Kidney tubule cell (primary cell): ENCODE results near the gene UGT1A10.

Experiments used
- DNase-seq: peaks from one replicate; pipeline ENCODE4 v3.0.0-alpha.2; 2018; ENCODE audit warnings: low spot score

UGT1A10 gene

DNA sequence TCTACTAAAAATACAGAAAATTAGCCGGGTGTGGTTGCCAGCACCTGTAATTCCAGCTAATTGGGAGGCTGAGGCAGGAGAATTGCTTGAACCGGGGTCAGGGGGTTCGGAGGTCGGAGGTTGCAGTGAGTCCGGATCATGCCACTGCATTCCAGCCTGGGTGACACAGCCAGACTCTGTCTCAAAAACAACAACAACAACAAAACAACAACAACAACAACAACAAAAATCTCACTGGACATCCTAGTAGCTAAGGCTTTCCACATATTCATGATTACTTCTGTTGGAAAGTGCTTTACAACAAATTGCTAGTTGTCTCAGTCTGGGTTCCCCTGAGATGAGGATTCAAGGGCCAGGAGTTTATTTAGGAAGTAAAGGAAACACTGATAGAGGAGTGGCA lies 137.6 kb downstream of the UGT1A10 start:
- DNase-seq: no peak

DNA sequence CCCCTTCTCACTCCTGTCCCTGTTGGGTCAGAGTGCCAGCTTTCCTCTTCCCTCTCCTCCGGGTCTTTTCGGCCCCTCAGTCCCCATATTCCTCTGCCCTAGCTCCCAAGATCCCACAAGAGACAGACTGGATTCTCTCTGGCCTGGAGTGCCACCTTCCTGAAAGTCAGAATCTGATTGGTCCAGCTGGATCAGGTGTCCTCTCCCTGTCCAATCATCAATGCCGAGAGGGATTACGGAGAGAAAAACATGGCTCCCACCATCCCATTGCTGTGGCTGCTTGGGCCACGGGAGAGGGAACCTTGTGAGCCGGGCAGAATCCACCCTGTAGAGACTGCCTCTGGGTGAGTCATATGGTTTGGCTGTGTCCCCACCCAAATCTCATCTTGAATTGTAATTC lies 139.2 kb downstream of the UGT1A10 start:
- no peak for DNase-seq

DNA sequence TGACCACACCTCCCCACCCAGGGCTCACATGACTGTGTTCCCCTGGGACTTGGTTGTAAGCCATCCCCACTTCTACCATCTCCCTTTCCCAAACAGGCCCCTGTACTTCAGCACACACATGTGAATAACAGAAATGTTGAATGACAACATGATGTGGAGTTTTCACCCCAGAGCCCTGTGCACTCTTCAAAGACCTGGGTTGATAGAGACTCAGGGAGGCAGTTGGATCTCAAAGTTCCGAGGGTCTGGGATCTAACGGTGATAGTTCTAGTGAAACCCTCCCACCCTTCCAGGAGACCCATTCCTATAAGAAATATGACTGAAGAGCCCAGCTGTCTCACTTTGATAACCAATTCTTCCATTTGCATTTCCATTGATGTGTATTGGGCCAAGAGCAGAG lies 141.8 kb downstream of the UGT1A10 start, which contains the start of gene MROH2A:
Gene MROH2A (plus strand): TSS at position 301 of the 400 bp plus-strand sequence. CDS start 1,029 bp downstream, outside the sequence.
- no peak for DNase-seq

DNA sequence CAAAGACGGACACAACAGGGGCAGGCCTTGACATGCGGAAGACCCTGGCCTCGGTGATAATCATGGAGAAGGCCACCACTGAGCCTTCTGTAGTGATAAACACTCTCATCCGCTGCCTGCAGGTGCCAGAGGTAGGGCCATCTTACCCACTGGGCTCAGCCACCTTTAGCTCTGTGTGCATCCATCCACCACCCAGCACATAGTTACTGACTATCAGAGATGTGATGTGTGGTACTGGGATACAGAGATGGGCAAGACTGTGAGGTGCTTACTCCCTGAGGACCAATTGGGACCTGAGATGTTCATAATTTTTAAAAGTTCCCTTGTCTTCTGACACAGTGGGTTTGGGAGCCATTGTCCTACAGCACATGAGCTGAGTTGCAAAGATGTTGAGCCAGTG lies 143.5 kb downstream of the UGT1A10 start:
- DNase-seq: no peak

DNA sequence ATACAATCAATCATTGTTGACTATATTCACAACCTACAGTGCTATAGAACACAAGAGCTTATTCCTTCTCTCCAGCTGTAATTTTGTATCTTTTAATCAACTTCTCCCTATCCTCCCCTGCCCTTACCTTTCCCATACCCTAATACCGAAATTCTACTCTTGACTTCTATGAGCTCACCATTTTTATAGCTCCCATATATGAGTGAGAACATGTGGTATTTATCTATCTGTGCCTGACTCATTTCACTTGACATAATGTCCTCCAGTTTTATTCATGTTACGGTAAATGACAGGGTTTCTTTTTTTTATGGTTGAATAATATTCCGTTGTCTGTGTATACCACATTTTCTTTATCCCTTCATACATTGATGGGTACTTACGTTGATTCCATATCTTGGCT lies 144.5 kb downstream of the UGT1A10 start:
- no peak for DNase-seq

DNA sequence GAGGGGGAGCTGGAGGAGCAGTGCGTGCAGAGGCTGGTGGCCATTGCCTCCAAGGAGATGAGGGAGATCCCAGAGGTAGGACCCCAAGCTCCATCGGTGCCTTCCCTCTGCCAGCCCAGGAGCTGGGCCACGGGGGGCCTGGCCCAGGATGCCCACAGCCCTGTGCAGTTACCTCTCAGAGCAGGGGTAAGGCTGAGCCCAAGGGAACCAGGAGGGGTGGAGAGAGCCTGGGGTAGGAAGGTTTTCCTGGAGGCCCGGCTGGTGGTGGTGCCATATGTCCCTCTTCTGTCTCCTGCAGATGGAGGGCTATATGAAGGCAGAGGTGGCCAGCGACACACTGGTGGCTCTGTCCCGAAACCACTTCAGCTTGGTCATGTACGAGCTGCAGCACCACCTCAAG lies 153.3 kb downstream of the UGT1A10 start:
- DNase-seq: no peak

DNA sequence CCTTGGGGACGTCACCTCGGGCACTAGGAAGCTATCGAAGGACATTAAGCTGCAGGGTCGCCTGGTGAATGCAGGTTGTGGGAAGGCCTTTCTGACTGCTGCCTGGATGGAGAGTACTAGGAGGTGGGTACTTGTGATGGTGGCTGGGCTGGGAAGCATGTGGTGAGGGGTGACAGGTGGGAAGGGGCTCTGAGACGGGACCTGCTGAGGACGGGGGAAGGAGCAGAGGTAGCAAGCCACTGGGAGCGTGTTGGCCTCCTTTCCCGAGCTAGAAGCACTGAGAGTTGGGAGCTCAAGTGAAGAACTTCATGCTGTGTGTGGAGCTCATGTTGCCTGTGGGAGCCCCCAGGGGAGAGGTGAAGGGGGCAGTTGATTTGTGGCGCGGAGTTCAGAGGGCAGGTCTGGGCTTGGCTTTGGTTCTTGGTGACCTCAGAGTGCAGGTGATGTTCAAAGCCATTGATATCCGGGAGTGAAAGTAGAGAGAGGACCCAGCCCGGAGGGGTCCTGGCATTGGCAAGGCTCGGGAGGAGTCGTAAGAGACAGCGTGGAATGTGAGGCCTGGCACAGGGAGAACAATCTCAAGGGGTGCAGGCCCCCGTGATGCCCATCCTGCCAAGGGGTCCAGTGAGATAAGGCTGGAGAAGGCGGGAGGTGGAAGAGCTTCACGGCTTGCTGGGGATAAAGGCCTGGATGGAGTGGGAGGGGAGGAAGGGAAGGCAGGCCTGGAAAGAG lies 155.1 kb downstream of the UGT1A10 start:
- no peak for DNase-seq

DNA sequence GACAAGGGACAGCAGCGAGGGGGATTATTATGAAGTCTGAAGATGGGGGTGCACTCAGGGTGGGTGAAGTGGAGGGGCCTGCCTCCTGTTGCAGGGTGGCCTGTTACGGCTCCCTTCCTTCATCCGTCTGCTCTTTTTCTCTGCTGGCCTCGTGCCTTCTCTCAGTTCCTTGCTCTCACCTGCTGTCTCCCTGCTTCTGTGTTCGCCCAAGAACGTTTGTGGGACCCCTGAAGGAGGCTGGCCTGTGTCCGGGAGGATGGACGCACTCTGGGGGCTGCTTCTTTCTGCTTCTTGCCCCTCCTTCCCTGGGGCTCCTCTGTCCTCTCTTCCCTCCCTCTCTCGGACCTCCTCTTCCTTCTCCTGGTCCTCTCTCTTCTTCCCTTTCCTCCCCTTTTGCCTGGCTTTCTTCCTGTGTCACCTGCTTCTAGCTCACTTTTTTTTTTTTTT lies 155.7 kb downstream of the UGT1A10 start:
- no peak for DNase-seq

DNA sequence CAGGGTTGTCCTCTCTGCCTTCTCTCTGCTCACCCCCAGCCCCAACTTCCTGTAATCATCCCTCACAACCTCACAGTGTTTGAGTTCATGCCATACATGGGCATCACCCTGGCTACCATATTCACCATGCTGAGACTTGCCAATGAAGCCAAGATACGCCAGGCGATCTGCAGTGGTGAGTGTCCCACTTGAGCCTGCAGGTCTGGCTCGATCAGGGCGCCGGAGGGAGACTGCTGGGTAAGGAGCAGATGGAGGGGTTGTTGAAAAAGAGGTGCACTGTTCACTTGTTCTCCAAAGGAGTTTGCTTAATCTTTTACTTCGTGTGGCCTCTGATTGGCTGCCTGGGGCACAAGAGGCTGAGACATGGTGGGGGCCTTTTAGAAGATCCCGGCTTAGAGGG lies 156.5 kb downstream of the UGT1A10 start:
- no peak for DNase-seq

DNA sequence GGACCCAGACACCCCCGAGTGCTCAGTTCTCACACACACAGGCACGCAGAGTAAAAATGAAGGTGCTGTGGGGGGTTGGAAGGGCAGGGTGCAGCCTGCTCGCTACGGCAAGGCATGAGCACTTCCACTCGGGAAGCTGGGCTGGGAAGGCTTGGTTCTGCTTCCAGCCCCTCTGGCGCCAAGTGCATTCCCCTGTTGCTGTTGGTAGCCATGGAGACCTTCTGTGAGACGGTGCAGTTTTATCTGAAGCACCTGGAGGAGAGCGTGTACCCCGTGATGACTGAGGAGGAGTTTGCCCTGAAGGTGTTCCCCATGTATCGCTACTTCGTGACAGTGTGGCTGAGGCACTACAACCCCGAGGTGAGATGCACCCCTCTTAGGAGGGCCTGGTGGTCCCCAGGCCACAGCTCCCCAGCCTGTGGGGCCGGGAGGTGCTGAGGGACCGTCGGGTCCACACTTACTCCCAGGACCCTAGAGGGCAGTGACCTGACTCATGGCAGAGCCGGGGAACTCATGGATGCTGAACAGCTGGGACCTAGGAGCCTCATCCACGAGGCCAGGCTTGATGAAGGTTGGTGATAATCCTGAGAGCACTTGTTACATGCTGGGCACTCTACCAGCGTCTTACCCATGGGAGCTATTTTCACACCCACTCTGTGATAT lies 157.3 kb downstream of the UGT1A10 start:
- no peak for DNase-seq

DNA sequence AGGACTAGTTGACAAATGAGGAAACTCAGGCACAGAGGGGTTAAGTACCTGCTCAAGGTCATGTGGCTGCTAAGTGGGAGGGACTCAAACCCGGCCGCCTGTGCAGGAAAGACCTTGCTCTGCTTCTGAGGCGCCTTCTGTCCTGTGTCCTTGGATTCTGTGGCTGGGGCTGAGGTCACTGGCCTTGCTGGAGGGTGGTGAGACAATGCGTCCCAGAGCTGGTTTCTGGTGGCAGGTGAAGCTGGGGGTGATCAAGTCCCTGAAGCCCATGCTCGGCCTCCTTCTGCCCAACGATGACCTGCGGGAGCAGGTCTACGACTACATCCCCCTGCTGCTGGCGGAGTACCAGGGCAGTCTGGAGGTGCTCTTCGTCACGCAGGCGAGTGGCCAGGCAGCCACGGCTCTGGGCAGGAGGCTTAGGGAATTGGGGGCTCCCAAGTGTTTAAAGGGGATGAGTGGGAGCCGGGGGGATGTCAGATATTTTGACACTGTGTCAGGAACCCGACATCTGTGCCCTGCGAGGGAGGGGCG lies 157.9 kb downstream of the UGT1A10 start:
- DNase-seq: no peak

DNA sequence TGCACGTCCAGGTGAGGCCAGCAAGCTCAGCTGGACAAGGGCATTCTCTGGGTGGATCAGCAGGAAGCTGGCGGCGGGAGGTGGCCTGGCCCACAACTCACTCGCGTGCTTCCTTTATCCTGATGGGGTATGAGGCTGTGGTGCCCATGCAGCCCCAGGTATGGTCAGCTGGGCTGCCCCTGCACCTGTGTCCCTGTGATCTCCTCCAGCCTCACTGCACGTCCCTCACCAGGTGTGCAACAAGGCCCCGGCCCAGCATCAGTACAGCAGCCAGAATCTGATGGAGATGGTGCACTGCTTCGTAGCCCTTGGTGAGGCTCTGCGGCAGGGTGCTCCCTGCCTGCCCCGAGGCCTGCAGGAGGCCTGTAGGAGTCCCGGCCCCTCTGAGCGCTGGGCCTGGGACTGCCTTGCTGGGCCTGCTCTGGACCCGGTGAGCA lies 159.5 kb downstream of the UGT1A10 start:
- no peak for DNase-seq

DNA sequence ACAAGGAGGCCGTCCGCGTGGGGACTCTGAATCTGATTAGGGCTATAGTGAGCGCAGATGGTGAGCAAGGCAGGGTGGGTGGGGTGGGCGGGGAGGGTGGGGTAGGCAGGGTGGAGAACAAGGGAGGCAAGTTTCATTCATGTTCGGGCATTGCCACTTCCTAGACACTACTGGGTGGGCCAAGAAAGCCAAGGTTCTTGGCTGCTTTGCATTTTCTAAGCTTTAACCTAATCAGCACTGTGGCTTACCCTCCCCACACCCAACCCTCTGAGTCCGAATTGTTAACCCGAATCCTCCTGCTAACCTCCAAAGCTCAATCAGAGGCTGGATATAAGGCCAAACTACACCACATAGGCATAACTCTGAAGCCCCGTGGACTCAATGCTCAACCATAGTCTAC lies 160.0 kb downstream of the UGT1A10 start:
- DNase-seq: no peak

DNA sequence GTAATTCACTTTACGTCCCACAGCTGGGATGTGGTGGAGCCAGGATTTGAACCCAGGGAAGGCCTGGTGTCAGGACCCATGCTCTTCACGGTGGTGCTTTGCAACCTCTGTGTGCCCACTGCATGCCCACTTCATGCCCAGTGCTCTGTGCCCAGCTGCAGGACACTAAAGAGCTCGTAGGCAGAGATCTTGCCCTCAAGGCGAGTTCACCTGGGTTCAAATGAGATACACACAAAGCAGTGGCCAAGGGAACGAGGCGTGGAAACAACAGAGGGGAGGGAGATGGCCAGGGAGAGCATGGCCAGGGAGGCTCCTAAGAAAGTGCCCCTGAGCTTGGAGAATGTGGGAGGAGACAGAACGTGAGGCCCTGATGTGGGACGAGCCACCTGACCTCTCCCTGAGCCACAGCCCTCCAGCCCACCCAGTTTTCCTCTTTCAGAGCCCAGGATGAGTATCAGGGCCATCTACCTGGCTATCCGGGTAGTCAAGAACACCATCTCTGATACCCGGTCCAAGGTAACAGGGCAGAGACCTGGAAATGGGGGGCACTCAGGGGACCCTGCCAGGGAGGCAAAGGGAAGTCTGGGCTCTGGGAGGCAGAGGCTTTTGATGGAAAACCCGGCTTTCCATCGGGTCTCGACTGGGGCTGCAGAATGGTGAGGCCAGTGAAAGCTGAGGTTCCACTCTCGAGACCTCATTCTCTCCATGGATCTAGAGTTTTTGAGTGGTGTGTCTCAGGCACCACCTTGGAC lies 162.3 kb downstream of the UGT1A10 start:
- no peak for DNase-seq

DNA sequence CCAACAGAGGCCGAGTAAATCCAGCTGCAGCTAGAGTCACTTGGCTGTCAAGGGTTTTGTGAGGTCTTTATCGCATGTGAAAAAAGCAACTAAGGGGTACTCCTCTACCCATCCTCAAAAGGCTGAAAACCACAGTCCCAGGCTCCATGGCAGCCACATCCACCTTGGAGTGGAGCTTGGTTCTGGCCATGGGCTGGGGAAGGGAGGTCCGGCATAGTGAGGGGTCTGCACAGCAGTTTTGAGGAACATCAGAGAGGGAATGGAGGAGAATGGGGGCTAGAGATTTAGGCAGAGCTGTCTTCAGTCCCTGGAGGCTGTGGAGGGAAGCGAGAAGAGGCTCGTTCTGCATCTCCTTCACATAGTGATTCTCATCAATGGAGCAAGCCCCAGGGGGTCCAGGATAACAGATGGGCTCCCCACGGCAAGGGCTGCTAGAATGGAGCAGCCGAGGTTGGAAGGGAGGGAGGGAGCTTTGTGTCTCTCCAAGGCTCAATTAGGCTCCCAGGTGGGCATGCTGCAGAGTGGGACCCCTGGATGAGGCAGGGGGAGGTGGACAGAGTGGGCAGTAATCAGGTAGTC lies 162.9 kb downstream of the UGT1A10 start:
- DNase-seq: no peak

DNA sequence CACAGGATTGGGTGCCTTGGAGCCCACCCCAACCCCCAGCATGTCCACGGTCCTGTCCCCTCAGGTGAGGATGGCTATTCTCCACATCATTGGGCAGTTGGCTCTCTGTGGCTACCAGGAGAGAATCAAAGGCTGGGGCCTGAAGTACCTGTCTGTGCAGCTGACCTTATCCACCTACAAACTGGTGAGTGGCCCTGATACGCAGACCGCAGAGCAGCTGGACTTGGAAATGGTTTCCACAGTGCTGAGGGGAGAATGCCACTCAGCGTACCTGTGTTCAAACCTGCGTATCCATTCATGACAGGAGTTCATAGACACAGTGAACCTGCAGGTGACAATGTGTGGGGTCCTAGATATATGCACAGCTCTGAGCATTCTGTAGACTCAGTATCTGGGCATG lies 163.5 kb downstream of the UGT1A10 start:
- DNase-seq: peak; percentile 17

DNA sequence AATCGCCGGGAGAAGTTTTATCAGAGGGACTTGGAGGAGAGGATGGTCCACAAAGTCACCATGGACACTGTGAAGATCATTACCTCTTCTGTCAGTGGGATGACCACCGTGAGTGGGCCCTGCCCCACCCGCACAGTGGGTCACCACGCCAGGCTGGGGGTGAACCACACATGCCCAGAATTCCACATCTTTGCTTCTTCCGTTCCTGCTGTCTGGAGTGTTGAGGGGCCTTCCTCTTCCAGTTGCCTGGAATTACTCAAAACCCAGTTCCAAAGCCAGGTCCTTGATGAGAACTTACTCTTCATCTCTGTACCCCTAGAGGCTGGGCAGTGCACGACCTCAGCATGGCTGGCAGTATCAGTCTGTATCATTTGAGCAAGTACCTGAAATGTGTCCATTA lies 164.0 kb downstream of the UGT1A10 start:
- DNase-seq: no peak

DNA sequence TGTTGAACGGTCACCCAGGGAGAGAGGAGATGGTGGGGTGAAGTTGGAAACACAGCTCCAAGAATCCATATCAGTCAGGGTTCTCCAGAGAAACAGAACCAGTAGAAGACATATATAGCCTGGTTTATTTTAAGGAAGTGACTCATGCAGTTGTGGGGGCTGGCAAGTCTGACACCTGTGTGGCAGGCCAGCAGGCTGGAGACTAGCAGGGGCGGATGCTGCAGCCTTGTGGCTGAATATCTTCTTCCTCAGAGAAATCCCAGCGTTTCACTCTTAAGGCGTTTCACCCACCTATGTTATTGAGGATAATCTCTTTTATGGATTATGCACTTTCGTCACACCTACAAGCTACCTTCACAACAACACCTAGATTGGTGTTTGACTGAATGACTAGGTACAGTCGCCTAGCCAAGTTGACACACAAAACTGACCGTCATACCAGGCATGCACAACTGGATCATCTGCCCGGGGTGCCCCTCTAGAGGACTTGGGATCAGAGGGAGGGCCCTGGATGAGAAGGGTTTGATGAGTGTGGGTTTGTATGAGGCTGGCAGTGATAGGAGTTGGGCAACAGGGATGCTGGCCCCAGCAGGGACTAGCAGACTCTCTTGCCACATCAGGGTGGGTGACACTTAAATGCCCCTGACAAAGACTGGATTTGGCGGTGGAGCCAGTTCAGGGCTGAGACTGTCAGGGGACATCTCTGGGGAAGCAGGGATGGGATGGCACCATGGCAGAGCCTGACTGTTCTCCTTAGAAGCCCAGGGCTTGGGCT lies 165.3 kb downstream of the UGT1A10 start:
- DNase-seq: peak; percentile 47

DNA sequence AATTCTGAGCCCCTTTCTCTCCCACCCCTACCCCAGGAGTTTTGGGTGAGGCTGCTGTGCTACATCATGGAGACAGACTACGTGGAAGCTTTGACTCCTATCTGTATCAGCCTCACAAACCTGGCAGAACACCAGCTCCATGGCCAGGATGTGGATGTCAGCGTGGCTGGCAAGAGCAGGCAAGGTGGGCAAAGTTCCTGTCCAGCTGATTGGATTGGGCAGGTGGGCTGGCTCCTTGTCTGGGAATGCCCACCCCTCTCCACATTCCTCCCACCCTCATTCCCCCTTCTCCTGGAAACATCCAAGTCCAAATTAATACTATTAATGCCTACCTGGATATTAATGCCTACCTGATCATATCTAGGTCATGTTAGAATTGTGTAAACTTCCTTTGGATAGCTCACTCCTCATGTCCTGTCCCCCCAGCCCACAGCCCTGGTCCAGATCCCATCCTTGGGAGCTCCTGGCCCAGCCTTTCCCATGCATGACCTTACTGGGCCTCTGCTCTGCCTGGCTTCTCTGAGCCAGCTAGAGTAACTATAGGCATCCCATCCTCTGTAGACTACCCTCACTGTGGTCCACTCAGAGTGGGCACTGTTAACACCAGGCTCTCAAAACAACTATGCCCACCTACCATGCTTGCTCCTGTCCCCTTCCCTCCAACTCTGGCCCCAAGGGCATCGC lies 166.0 kb downstream of the UGT1A10 start:
- no peak for DNase-seq

DNA sequence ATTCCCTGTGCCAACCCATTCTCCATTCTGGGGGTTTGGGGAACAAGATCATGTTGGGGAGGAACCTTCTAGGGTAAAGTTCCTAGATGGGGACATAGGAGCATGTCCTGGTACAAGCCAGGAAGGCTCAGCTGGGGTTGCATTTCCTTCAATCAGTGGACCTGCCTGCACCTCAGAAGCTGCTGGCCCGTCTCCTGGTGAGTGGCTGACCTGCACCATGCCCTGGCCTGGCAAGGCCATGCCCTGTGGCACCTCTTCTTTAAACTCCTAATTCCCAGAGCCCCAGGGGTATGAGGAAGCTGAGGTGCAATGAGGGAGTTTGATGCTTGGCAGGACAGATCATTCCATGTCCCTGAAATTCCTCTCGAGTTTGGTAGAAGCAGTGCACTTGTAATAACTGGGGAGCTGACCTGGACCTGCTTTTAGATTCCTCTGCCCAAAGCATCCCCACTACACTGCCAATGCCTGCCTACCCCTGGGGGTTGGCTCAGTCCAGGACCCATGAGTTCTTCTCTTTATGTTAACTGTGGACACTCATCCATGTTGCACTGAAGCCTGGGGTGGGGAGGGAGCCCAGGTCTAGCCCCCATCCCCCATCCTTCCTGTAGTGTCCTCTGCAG lies 167.2 kb downstream of the UGT1A10 start:
- DNase-seq: no peak
